ENCODE results near the gene AADACL4. TPM values are rescaled to one million over a fixed set of nuclear protein-coding genes. Genes with fewer than 3 reads are reported as not detected.

The AADACL4 gene
- total RNA-seq = not detected
- 0.66 TPM for polyA plus RNA-seq (ENCODE audit: insufficient read depth, low read depth, low replicate concordance)
- long read RNA-seq, donor 1 = 0 reads
- long read RNA-seq, donor 2 = 0 reads

DNA sequence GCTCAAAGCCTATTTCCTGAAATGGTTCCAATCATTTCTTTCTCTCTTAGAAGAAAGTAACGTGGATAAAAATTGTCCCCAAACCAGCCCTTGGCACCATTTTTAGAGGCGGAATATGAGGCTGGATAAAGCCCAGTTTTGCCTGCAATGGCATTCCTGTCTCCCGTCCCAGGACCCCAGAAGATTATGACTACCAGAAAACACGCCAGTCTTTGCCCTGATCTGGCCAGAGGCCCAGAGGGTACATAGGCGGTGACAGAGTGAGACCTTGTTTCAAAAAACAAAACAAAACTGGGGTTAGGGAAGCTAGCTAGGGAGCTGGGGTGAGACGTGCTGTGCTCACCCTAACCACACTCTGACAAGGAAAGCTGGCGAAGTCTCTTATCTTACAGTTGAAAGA lies at the start of gene AADACL4:
Gene AADACL4 (plus strand): TSS at position 301 of the 400 bp plus-strand sequence. CDS start 462 bp downstream, outside the sequence.
- WGBS, 2 donors = 93 to 96% methylated on average over 7 of the region's 7 CpGs
- Histone ChIP-seq H3K4me3 (no peak within 1 kb of the TSS), H3K9me3 (no peaks in the 10 kb centered on the region), H3K27me3 (no peaks in the 10 kb centered on the region), H3K36me3 (ENCODE audit: low read depth, missing control alignments) (no peaks in the 10 kb centered on the region), H3K27ac (no peak within 1 kb of the TSS), H3K4me1 (no peaks in the 10 kb centered on the region)
- TF ChIP-seq CTCF (IDR thresholded peaks at IDR 0.05) (no peak), POLR2A (IDR thresholded peaks at IDR 0.05) (no peak)
- intact Hi-C loops (cut with DNase I; ENCODE audit: low total_unique reads) = no loop called here
- no peak for DNase-seq

DNA sequence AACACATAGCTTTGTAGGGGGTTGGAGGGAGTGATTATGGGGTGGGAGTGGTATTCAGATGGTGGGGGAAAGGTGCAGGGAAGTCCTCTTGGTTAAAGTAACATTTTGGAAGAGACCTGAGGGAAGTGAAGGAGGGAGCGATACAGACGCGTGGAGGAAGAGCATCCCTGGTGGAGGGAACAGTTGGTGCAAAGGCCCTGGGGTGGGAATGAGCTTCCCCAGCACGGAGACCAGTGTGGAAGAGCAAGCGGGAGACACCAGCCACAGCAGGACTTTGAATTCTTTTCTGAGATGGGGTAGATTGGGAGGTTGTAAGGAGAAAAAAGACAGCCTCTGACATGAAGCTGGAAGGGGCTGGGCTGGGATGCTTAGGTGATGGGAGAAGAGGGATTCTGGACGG lies 49.4 kb upstream of the AADACL4 start:
- no peak for TF ChIP-seq CTCF (IDR thresholded peaks at IDR 0.05)
- TF ChIP-seq POLR2A (IDR thresholded peaks at IDR 0.05) = no peak
- Histone ChIP-seq H3K27ac (no peak overlapping the region), H3K9me3 (no peaks in the 10 kb centered on the region), H3K4me3 (no peak overlapping the region), H3K27me3 (no peaks in the 10 kb centered on the region), H3K4me1 (peaks cover 30% of the 10 kb centered on the region), H3K36me3 (ENCODE audit: low read depth, missing control alignments) (no peaks in the 10 kb centered on the region)
- no peak for DNase-seq
- 77 to 81% methylated on average over 6 of the region's 6 CpGs for WGBS, 2 donors
- intact Hi-C loops (cut with DNase I; ENCODE audit: low total_unique reads) = no loop called here

- DNase-seq = no peak
Observed at GRCh38 chr1:12594966-12595756, 48.7 kb upstream of the AADACL4 start.

DNA sequence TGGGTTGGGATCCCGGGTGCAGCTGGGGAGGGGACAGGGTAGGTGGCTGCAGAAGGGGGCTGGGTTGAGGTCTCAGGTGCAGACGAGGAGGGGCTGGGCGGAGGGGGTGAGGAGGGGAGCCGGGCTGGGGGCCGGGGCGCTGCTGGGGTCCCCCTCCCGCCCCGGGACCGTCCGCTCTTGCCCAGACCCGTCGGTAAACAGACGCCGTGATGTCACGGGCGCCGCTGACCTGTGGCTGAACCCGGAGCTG lies 48.2 kb upstream of the AADACL4 start:
- intact Hi-C loops (cut with DNase I; ENCODE audit: low total_unique reads) = no loop called here
- Histone ChIP-seq H3K4me1 (peaks cover 27% of the 10 kb centered on the region), H3K27ac (no peak overlapping the region), H3K27me3 (no peaks in the 10 kb centered on the region), H3K9me3 (no peaks in the 10 kb centered on the region), H3K36me3 (ENCODE audit: low read depth, missing control alignments) (no peaks in the 10 kb centered on the region), H3K4me3 (peak overlapping the region in 1 of 2 donors; percentile 21)
- no peak for DNase-seq
- 0 to 11% methylated on average over 1 to 16 of the region's 18 CpGs for WGBS, 2 donors
- TF ChIP-seq CTCF (IDR thresholded peaks at IDR 0.05) = no peak
- TF ChIP-seq POLR2A (IDR thresholded peaks at IDR 0.05) = no peak

More at GRCh38 chr1:12594966-12595756, 48.7 kb upstream of the AADACL4 start:
- Histone ChIP-seq H3K27ac (no peak overlapping the region), H3K4me1 (peaks cover 30% of the 10 kb centered on the region), H3K27me3 (no peaks in the 10 kb centered on the region), H3K4me3 (peak overlapping the region in 1 of 2 donors; percentile 21), H3K9me3 (no peaks in the 10 kb centered on the region), H3K36me3 (ENCODE audit: low read depth, missing control alignments) (no peaks in the 10 kb centered on the region)
- intact Hi-C loops (cut with DNase I; ENCODE audit: low total_unique reads) = no loop called here
- WGBS, 2 donors = 45 to 49% methylated on average over 17 to 46 of the region's 47 CpGs
- TF ChIP-seq CTCF (IDR thresholded peaks at IDR 0.05) (no peak), POLR2A (IDR thresholded peaks at IDR 0.05) (no peak)
